HUES48 (cell line): ENCODE measurements around the gene TEAD1.
A peak's percentile ranks its signal among the peaks of the same experiment; 100 is the strongest.

Experiments used
- H3K27ac ChIP-seq: one replicate; pipeline ENCODE4 v1.7.0; 2013; ENCODE audit warnings: low read depth, low read length, inconsistent platforms
- H3K27me3 ChIP-seq: 2 replicates; pipeline ENCODE4 v1.6.1; 2013; ENCODE audit warnings: mild to moderate bottlenecking, low read length; ENCODE audit not compliant: control insufficient read depth, insufficient read depth
- H3K36me3 ChIP-seq: 2 replicates; pipeline ENCODE4 v1.6.1; 2013; ENCODE audit warnings: low read length; ENCODE audit not compliant: control insufficient read depth, insufficient read depth
- H3K4me1 ChIP-seq: 2 replicates; pipeline ENCODE4 v1.6.1; 2013; ENCODE audit warnings: mild to moderate bottlenecking, low read length; ENCODE audit not compliant: control insufficient read depth, insufficient read depth
- H3K4me3 ChIP-seq: 2 replicates; pipeline ENCODE4 v1.5.1; 2013; ENCODE audit warnings: mild to moderate bottlenecking, low read depth, low read length
- H3K9ac ChIP-seq: 2 replicates; pipeline ENCODE4 v1.6.1; 2013; ENCODE audit warnings: mild to moderate bottlenecking, low read depth, low read length, moderate library complexity
- H3K9me3 ChIP-seq: 2 replicates; pipeline ENCODE4 v1.6.1; 2013; ENCODE audit warnings: low read length; ENCODE audit not compliant: control insufficient read depth, insufficient read depth

The TEAD1 gene

GRCh38 chr11:12686246-12687060 lies 12.2 kb downstream of the TEAD1 start:
- H3K4me1 ChIP-seq, result peaks cover 90% of the 10 kb centered on the region
- no peak overlapping the region for H3K27ac ChIP-seq
- H3K27me3 ChIP-seq, result peaks cover 45% of the 10 kb centered on the region

GRCh38 chr11:12687216-12687623 lies 13.0 kb downstream of the TEAD1 start:
- Histone ChIP-seq H3K36me3 (0 out of 2 replicates have a peak, but pooled peaks cover 2% of the 10 kb centered on the region), H3K4me3 (peak overlapping the region; percentile 30), H3K27me3 (peaks cover 44% of the 10 kb centered on the region), H3K9me3 (no peaks in the 10 kb centered on the region), H3K9ac (no peak overlapping the region), H3K27ac (peak overlapping the region; percentile 64), H3K4me1 (peaks cover 87% of the 10 kb centered on the region)

More at GRCh38 chr11:12686246-12687060, 12.2 kb downstream of the TEAD1 start:
- no peak overlapping the region for H3K4me3 ChIP-seq
- H3K9me3 ChIP-seq, result no peaks in the 10 kb centered on the region
- 0 out of 2 replicates have a peak, but pooled peaks cover under 1% of the 10 kb centered on the region for H3K36me3 ChIP-seq
- no peak overlapping the region for H3K9ac ChIP-seq

GRCh38 chr11:12687740-12688139 lies 13.5 kb downstream of the TEAD1 start:
- H3K27ac ChIP-seq, result peak overlapping the region; percentile 64

DNA sequence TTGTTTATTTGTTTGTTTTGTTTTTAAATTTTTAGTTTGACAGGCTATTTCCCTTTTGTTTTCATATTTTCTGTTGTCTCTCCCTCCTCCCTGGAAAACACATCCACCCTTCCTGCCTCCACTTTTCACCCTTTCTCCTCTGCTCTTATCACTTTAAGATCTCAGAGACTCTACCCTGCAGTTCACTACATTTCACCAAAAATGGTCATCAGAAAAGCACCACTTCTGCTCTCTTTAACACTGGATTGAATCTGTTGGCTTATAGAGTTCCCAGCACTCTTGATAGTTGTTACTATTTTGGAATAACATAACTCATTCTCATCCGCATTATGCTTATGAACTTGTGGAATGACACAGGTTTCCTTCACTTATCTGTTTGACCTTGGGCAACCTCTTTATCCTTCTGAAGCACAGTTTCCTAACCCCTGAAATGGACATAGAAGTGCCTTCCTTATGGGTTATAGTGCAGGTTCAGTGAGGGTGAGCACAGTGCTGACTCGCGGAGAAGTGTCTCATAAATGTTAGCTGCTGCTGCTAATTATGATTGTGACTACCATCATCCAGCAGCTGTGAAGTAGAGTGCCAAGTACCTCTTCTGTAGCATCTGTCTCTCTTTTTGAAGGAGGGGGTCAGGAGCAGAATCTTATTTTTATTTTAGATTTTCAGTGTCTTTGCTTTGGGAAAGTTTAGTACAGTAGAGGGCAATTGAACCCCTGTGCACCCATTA lies 15.0 kb downstream of the TEAD1 start:
- H3K27ac ChIP-seq, result no peak overlapping the region
- H3K4me1 ChIP-seq, result peaks cover 87% of the 10 kb centered on the region
- H3K9ac ChIP-seq, result no peak overlapping the region
- no peaks in the 10 kb centered on the region for H3K9me3 ChIP-seq
- H3K36me3 ChIP-seq, result 0 out of 2 replicates have a peak, but pooled peaks cover 2% of the 10 kb centered on the region
- H3K4me3 ChIP-seq, result no peak overlapping the region
- H3K27me3 ChIP-seq, result peaks cover 30% of the 10 kb centered on the region

More at GRCh38 chr11:12687740-12688139, 13.5 kb downstream of the TEAD1 start:
- Histone ChIP-seq H3K9ac (no peak overlapping the region), H3K27me3 (peaks cover 39% of the 10 kb centered on the region), H3K36me3 (0 out of 2 replicates have a peak, but pooled peaks cover 2% of the 10 kb centered on the region), H3K9me3 (no peaks in the 10 kb centered on the region), H3K4me1 (peaks cover 87% of the 10 kb centered on the region), H3K4me3 (peak overlapping the region; percentile 30)

GRCh38 chr11:12690663-12691062 lies 16.4 kb downstream of the TEAD1 start:
- H3K27me3 ChIP-seq, result peaks cover 24% of the 10 kb centered on the region
- H3K9me3 ChIP-seq, result no peaks in the 10 kb centered on the region
- no peak overlapping the region for H3K4me3 ChIP-seq
- no peak overlapping the region for H3K9ac ChIP-seq
- H3K36me3 ChIP-seq, result 0 out of 2 replicates have a peak, but pooled peaks cover 2% of the 10 kb centered on the region
- H3K27ac ChIP-seq, result no peak overlapping the region
- peaks cover 87% of the 10 kb centered on the region for H3K4me1 ChIP-seq

GRCh38 chr11:12691473-12691872 lies 17.3 kb downstream of the TEAD1 start:
- peaks cover 16% of the 10 kb centered on the region for H3K27me3 ChIP-seq
- H3K9ac ChIP-seq, result no peak overlapping the region
- no peaks in the 10 kb centered on the region for H3K9me3 ChIP-seq
- H3K4me1 ChIP-seq, result peaks cover 87% of the 10 kb centered on the region
- 0 out of 2 replicates have a peak, but pooled peaks cover 2% of the 10 kb centered on the region for H3K36me3 ChIP-seq
- H3K27ac ChIP-seq, result no peak overlapping the region
- H3K4me3 ChIP-seq, result no peak overlapping the region

DNA sequence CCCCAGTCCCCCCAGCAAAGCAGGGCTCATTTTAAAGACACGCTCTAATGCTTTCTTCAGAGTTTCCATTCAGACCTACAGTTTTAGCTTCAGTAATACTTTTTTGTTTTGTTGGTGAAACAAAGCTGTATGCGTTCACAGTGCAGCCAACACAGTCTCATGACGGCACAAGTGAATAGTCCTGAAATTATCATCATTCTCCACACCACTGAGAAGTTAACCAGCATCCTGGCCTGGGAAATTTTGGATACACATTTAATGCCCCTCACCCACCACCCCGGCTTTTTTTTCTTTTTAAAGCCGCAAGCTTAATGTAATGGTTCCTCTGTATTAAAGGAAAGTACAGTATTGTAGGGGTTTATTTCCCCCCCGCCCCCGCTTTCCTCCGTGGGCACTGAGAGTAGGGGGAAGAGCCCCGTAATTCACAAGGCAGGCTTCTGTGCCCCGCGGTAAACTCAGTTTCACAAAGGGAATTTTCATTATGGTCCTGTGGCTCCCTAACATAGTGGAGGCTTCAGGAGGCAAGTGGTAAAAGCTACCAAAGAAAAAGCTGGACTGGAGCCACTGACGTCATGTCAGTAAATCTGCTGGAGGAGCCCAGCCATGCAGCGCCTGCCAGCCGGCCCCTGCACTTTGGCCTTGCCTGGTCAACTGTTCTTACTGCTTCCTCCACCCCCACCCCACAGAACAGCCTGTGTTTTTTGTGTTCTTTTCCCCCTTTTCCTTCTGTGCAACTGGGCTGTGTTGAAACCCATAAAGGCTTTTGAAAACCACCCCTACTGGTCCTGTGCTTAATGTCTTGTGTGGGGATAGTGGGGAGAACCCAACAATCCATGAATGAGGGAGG lies 18.2 kb downstream of the TEAD1 start:
- Histone ChIP-seq H3K9me3 (no peaks in the 10 kb centered on the region), H3K36me3 (0 out of 2 replicates have a peak, but pooled peaks cover 2% of the 10 kb centered on the region), H3K27me3 (peaks cover 8% of the 10 kb centered on the region; the same call in 1 of the 2 replicates), H3K4me3 (no peak overlapping the region), H3K27ac (peak overlapping the region; percentile 82), H3K4me1 (peaks cover 81% of the 10 kb centered on the region), H3K9ac (no peak overlapping the region)

- Histone ChIP-seq H3K27ac (peak overlapping the region; percentile 82), H3K4me3 (no peak overlapping the region), H3K36me3 (0 out of 2 replicates have a peak, but pooled peaks cover 2% of the 10 kb centered on the region), H3K27me3 (peaks cover 8% of the 10 kb centered on the region; the same call in 1 of the 2 replicates), H3K4me1 (peaks cover 79% of the 10 kb centered on the region), H3K9me3 (no peaks in the 10 kb centered on the region), H3K9ac (no peak overlapping the region)
Observed at GRCh38 chr11:12693094-12693478, 18.9 kb downstream of the TEAD1 start.

DNA sequence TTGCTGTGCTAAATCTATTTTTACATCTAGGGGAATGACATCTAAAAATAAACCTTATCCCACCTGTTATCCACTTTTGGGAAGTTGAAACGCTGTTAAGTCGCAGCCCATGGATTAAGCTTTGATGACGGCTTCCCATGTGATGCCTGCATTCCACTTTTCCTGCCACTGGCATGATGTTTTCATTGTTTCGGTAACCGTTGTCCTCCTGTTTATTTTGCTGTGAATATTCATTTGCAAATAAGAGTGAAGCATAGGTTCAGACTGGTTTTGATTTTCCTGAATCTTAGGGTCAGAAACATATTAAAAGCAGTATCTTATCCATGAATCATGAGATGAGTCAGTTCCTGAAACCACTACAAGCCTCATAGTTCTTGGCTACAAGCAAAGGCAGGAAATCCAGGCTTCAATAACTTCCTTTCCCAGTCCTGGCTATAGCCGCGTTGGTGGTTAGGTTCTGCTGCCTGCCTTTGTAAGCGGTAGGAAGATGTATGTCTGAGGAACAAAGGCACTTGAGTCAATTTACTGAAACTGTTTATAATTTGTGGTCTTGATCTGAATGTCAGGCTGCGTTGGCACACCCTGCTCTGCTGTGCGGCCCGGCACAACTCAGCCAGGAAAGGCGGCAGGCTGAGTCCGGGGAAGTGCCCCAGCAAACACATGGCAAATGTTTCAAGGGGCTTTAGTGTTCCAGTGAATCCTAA lies 19.4 kb downstream of the TEAD1 start:
- H3K4me1 ChIP-seq, result peaks cover 79% of the 10 kb centered on the region
- no peaks in the 10 kb centered on the region for H3K9me3 ChIP-seq
- H3K36me3 ChIP-seq, result 0 out of 2 replicates have a peak, but pooled peaks cover 2% of the 10 kb centered on the region
- H3K4me3 ChIP-seq, result no peak overlapping the region
- peaks cover 5% of the 10 kb centered on the region; the same call in 1 of the 2 replicates for H3K27me3 ChIP-seq
- peak overlapping the region; percentile 30; the same call in 1 of the 2 replicates for H3K9ac ChIP-seq
- peak overlapping the region; percentile 82 for H3K27ac ChIP-seq

DNA sequence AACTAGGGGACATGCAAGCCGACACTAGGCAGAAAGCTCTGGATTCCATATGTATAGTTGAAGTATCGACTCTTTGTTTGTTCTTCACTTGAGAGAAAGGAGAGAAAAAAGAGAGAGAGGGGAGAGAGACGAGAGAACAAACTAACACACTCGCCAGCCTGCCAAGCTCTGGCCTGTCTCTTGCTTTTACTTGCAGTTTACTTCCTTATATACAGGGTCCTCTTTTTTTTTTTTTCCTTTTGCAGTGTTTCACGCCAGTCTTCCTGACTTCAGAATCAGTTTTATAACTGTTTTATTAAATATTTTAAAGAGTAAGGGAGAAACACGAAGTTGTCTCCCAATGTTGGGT lies 19.9 kb downstream of the TEAD1 start:
- H3K36me3 ChIP-seq, result 0 out of 2 replicates have a peak, but pooled peaks cover 2% of the 10 kb centered on the region
- H3K4me3 ChIP-seq, result no peak overlapping the region
- H3K9me3 ChIP-seq, result no peaks in the 10 kb centered on the region
- H3K27ac ChIP-seq, result peak overlapping the region; percentile 82
- peak overlapping the region; percentile 30; the same call in 1 of the 2 replicates for H3K9ac ChIP-seq
- H3K4me1 ChIP-seq, result peaks cover 76% of the 10 kb centered on the region
- peaks cover 1% of the 10 kb centered on the region; the same call in 1 of the 2 replicates for H3K27me3 ChIP-seq
